ENCODE measurements around the gene GDPD2. TPM values are rescaled to one million over a fixed set of nuclear protein-coding genes. Genes with fewer than 3 reads are reported as not detected.
"Not testable (repeated sequence)": the region's sequence is repeated elsewhere in the genome, so short reads cannot be mapped to it uniquely, and the experiment has no call there.

GDPD2 gene, protein sequence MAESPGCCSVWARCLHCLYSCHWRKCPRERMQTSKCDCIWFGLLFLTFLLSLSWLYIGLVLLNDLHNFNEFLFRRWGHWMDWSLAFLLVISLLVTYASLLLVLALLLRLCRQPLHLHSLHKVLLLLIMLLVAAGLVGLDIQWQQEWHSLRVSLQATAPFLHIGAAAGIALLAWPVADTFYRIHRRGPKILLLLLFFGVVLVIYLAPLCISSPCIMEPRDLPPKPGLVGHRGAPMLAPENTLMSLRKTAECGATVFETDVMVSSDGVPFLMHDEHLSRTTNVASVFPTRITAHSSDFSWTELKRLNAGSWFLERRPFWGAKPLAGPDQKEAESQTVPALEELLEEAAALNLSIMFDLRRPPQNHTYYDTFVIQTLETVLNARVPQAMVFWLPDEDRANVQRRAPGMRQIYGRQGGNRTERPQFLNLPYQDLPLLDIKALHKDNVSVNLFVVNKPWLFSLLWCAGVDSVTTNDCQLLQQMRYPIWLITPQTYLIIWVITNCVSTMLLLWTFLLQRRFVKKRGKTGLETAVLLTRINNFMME
- under 1 TPM in 1 of 4 donors, not detected in 3; 0.35 TPM for total RNA-seq

DNA sequence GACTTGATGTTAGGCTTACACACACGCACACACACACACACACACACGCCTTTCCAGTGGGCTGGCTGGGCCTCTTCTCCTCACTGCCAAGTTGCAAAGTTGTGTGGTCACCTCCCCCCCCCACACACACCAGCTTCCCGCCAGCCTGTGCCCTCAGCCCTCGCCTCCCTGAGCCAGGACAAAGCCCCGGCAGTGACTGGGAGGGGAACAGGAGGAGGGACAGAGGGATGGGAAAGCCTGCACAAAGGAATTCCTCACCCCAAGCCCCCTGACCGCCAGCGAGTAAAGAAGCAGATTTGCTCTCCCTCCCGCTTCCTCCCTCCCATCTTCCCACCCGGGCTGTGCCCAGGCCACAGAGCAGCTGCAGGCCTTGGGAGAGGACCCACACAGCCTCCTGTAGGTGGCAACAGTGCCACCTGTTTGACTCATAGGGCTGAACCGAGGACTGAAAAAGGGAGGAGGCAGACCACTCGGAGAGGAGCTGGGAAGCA is at the start of gene GDPD2:
TSS of gene GDPD2 (plus strand) at position 464 of the 491 bp plus-strand sequence. CDS start 1,671 bp downstream, outside the sequence.
- H3K4me1 ChIP-seq = no peaks in the 10 kb centered on the region
- TF ChIP-seq, protein P1, sequence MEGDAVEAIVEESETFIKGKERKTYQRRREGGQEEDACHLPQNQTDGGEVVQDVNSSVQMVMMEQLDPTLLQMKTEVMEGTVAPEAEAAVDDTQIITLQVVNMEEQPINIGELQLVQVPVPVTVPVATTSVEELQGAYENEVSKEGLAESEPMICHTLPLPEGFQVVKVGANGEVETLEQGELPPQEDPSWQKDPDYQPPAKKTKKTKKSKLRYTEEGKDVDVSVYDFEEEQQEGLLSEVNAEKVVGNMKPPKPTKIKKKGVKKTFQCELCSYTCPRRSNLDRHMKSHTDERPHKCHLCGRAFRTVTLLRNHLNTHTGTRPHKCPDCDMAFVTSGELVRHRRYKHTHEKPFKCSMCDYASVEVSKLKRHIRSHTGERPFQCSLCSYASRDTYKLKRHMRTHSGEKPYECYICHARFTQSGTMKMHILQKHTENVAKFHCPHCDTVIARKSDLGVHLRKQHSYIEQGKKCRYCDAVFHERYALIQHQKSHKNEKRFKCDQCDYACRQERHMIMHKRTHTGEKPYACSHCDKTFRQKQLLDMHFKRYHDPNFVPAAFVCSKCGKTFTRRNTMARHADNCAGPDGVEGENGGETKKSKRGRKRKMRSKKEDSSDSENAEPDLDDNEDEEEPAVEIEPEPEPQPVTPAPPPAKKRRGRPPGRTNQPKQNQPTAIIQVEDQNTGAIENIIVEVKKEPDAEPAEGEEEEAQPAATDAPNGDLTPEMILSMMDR (IDR thresholded peaks at IDR 0.05) = no peak
- TF ChIP-seq POLR2AphosphoS5 (IDR thresholded peaks at IDR 0.05) (no peak), EP300 (IDR thresholded peaks at IDR 0.05) (no peak), POLR2A (IDR thresholded peaks at IDR 0.05) (no peak)
- no peaks in the 10 kb centered on the region for H3K9me3 ChIP-seq
- H3K4me3 ChIP-seq = no peak within 1 kb of the TSS
- 28% methylated on average over 6 of the region's 11 CpGs; no CpG with 5 or more reads in 1 of the 2 donors for whole genome bisulfite sequencing, 2 donors (ENCODE audit: low coverage in 1 of 2)
- H3K36me3 ChIP-seq = no peaks in the 10 kb centered on the region
- H3K27ac ChIP-seq = no peak within 1 kb of the TSS
- peaks cover 4% of the 10 kb centered on the region for H3K27me3 ChIP-seq
- ATAC-seq = no peak

DNA sequence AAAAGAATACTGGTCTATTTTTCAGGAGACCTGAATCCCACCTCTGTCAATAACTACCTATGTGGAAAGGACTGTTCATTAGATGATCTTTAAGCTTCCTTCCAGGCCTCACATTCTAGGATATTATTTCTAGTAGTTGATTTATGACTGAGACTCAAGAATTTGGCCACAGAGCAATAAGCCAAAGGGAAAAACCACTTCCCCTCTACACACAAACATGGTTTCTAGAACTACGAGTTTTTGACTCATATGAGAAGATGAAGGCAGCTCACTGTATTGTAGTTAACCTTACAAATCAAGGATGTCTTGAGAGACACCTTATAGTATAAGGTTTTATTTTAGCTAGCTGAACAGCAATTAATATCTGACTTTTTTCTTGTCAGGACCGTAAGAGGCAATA is 36.9 kb upstream of the GDPD2 start:
- H3K36me3 ChIP-seq = no peaks in the 10 kb centered on the region
- WGBS, 2 donors (ENCODE audit: low coverage in 1 of 2) = 60 to 63% methylated on average over 2 of the region's 2 CpGs
- no peak for ATAC-seq

DNA sequence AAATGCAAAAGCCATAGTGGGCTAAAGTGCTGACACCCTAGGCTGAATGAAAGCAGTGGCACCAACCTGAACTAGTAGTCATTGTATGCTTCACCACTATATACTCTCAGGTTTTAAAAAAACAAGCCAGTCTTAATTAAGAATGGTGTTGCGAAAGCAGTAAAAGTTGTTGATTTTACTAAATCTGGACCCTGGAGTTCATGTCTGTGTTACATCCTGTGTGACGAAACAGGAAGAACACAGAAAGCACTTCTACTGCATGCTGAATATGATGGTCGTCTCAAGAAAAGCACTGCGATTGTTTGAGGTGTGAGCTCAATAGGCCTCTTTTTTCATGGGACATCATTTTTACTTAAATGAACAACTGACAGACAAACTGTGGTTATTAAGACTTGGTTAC is 24.2 kb upstream of the GDPD2 start:
- H3K27ac ChIP-seq = no peak overlapping the region
- ATAC-seq = no peak
- H3K9me3 ChIP-seq = no peaks in the 10 kb centered on the region
- no peak overlapping the region for H3K4me3 ChIP-seq
- TF ChIP-seq POLR2A (IDR thresholded peaks at IDR 0.05) = no peak
- TF ChIP-seq, protein P1 (IDR thresholded peaks at IDR 0.05) = no peak
- no peak for TF ChIP-seq POLR2AphosphoS5 (IDR thresholded peaks at IDR 0.05)
- TF ChIP-seq EP300 (IDR thresholded peaks at IDR 0.05) = no peak
- H3K27me3 ChIP-seq = no peaks in the 10 kb centered on the region
- 50 to 72% methylated on average over 4 of the region's 4 CpGs for WGBS, 2 donors (ENCODE audit: low coverage in 1 of 2)
- no peaks in the 10 kb centered on the region for H3K4me1 ChIP-seq
- no peaks in the 10 kb centered on the region for H3K36me3 ChIP-seq

More for the DNA sequence above, 36.9 kb upstream of the GDPD2 start:
- H3K4me1 ChIP-seq = no peaks in the 10 kb centered on the region
- H3K4me3 ChIP-seq = no peak overlapping the region
- H3K27ac ChIP-seq = no peak overlapping the region
- TF ChIP-seq POLR2A (IDR thresholded peaks at IDR 0.05) (no peak), POLR2AphosphoS5 (IDR thresholded peaks at IDR 0.05) (no peak), EP300 (IDR thresholded peaks at IDR 0.05) (no peak)
- TF ChIP-seq, protein P1 (IDR thresholded peaks at IDR 0.05) = no peak
- no peaks in the 10 kb centered on the region for H3K27me3 ChIP-seq
- H3K9me3 ChIP-seq = no peaks in the 10 kb centered on the region

DNA sequence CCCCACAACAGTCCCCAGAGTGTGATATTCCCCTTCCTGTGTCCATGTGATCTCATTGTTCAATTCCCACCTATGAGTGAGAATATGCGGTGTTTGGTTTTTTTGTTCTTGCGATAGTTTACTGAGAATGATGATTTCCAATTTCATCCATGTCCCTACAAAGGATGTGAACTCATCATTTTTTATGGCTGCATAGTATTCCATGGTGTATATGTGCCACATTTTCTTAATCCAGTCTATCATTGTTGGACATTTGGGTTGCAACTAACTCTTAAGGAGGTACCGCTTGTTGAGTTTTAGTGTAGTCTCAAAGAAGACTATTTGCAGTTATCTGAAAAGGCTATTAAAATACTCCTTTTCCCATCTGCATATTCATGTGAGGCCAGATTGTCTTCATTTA is 22.9 kb upstream of the GDPD2 start:
- not testable (repeated sequence) for ATAC-seq, H3K4me3 ChIP-seq, H3K4me1 ChIP-seq, H3K27me3 ChIP-seq, H3K9me3 ChIP-seq, H3K27ac ChIP-seq, H3K36me3 ChIP-seq
- WGBS, 2 donors (ENCODE audit: low coverage in 1 of 2) = no CpG with 5 or more reads among the region's 3 CpGs

DNA sequence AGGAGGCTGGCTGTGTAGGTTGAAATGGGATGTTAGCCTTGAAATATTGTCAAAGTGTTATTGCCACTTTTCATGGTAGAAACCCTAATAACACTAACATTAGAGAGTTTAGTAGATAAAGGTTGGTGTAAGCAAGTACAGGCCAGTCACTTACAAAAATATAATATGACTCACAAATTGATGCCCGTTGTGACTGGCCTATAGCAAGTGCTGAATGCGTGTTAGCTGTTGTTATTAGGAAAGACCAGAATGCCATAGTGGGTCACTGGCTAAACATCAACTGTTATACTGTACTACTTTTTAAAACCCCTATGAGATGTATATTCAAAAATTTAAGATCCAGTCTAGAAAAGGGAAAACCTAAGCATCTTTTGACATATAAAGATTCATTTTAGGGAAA is 20.4 kb upstream of the GDPD2 start:
- Histone ChIP-seq H3K4me1 (no peaks in the 10 kb centered on the region), H3K9me3 (no peaks in the 10 kb centered on the region), H3K27me3 (no peaks in the 10 kb centered on the region), H3K4me3 (no peak overlapping the region), H3K36me3 (no peaks in the 10 kb centered on the region), H3K27ac (no peak overlapping the region)
- ATAC-seq = no peak
- 55% methylated on average over 2 of the region's 2 CpGs; no CpG with 5 or more reads in 1 of the 2 donors for WGBS, 2 donors (ENCODE audit: low coverage in 1 of 2)
- TF ChIP-seq, protein P1 (IDR thresholded peaks at IDR 0.05) = no peak
- TF ChIP-seq POLR2AphosphoS5 (IDR thresholded peaks at IDR 0.05) (no peak), EP300 (IDR thresholded peaks at IDR 0.05) (no peak), POLR2A (IDR thresholded peaks at IDR 0.05) (no peak)
